Inflammatory macrophage treated with lipopolysaccharide for 4 hours (primary cell): ENCODE measurements around the gene RBM8A.

Experiments
- DNase-seq: peaks from one replicate; pipeline ENCODE4 v3.0.0-alpha.2; 2020

RBM8A gene

DNA sequence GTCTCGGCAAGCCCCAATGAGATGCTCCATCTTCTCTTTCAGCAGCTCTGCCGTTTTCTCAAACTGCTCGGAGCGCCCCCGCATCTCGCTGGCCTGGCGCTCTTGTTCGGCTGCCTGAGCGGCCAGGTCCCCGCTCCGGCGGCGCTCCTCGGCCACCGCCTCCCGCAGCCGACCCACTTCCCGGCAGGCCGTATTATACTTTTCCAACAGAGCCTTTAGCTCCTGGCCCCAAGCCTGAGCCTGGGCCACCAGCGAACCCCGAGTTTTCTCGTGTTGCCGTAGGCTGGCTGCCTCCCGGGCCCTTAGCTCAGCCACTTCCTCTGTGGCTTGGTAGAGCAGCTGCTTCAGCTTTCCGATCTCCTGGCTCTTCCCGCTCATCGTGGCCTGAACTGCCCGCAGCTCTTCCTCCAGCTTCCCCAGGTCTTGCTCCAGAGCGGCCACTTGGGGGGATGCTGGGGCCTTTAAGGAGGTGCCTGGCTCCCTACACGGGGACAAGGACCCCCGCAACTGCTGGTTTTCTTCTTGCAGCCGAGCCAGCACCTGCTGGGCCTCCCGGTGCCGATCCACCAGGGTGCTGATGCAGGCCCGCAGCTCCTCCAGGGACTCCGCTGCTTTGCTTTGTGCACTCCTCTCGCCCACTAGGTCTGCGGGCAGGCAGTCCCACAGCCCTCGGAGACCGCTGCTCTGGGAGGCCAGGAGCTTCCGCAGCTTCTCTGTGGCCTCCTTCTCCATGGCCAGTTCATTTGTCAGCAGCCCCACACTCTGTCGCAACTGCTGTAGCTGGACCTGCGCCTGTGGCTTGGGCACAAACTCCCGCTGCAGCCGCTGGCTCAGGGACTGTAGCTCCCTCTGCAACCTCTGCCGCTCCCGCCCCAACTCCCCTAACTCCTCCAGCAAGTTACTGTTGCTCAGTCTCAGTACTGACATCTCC is 55.0 kb downstream of the RBM8A start:
- DNase-seq = peak; percentile 56
